Prostate gland (tissue), 2 donors: Measurements from ENCODE around the gene SMIM24. TPM values are rescaled to one million over a fixed set of nuclear protein-coding genes. Genes with fewer than 3 reads are reported as not detected.
"Not testable (repeated sequence)": the region's sequence is repeated elsewhere in the genome, so short reads cannot be mapped to it uniquely, and the experiment has no call there.

ENCODE experiments used
- DNase-seq: peaks from one replicate; pipeline ENCODE4 v3.0.0-alpha.2; 2019; ENCODE audit warnings: low spot score
- H3K27ac ChIP-seq, 2 donors: fragments of 200-600 bp; sonication (generic); 2 replicates each; pipeline ENCODE4 v1.5.1; 2017 to 2019
- H3K27me3 ChIP-seq: fragments of 200-600 bp; sonication (generic); replicated peaks from 2 replicates; pipeline ENCODE4 v1.5.1; 2019; ENCODE audit not compliant: insufficient read depth
- H3K36me3 ChIP-seq, 2 donors: fragments of 200-600 bp; sonication (generic); 1 replicate in 1 of 2; 2 replicates in 1 of 2; pipeline versions ENCODE4 v1.5.1 to v1.8.1; 2017 to 2019
- H3K4me1 ChIP-seq: fragments of 200-600 bp; sonication (generic); replicated peaks from 2 replicates; pipeline ENCODE4 v1.5.1; 2019
- H3K4me3 ChIP-seq, 2 donors: fragments of 200-600 bp; sonication (generic); 2 replicates each; pipeline ENCODE4 v1.5.1; 2017 to 2019
- H3K9me3 ChIP-seq: fragments of 200-600 bp; sonication (generic); 2 replicates; pipeline ENCODE4 v1.5.1; 2017
- POLR2A ChIP-seq: fragments of 450-650 bp; IDR thresholded peaks from one replicate; pipeline ENCODE4 v1.6.1; 2016; ENCODE audit warnings: antibody characterized with exemption, mild to moderate bottlenecking
- POLR2AphosphoS5 ChIP-seq: sonication (generic); formaldehyde crosslinking; IDR thresholded peaks from one replicate; pipeline ENCODE4 v1.6.1; 2017; ENCODE audit warnings: antibody characterized with exemption
- WGBS: methylation state at CpG from one replicate; pipeline ENCODE4 v1.1.5; 2018; 5-methylcytosine and 5-hydroxymethylcytosine counted together
- intact Hi-C: fragments of 100-400 bp; cut with DNase I; formaldehyde crosslinking; loops from one replicate; pipeline ENCODE4 v1.14.2; 2022
- total RNA-seq, 2 donors: library from RNA; depleted of rRNA; stranded (reverse); fragments of >200 nt; gene quantifications; one replicate each; pipeline ENCODE4 v1.1.0, GENCODE V29; 2016
- TF ChIP-seq, protein P1 (sequence below), 4 experiments: fragments of 200-600 bp in 2 of 4; fragments of 450-650 bp in 2 of 4; sonication (generic) in 2 of 4; IDR thresholded peaks; 1 replicate in 3 of 4; 2 replicates in 1 of 4; pipeline ENCODE4 v1.5.1; 2016 to 2019; ENCODE audit warnings: antibody characterized with exemption in 4 of 4, mild to moderate bottlenecking in 2 of 4, moderate library complexity in 2 of 4

The SMIM24 gene
- total RNA-seq, 2 donors from 2014 or later: 0.32 to 1.6 TPM

DNA sequence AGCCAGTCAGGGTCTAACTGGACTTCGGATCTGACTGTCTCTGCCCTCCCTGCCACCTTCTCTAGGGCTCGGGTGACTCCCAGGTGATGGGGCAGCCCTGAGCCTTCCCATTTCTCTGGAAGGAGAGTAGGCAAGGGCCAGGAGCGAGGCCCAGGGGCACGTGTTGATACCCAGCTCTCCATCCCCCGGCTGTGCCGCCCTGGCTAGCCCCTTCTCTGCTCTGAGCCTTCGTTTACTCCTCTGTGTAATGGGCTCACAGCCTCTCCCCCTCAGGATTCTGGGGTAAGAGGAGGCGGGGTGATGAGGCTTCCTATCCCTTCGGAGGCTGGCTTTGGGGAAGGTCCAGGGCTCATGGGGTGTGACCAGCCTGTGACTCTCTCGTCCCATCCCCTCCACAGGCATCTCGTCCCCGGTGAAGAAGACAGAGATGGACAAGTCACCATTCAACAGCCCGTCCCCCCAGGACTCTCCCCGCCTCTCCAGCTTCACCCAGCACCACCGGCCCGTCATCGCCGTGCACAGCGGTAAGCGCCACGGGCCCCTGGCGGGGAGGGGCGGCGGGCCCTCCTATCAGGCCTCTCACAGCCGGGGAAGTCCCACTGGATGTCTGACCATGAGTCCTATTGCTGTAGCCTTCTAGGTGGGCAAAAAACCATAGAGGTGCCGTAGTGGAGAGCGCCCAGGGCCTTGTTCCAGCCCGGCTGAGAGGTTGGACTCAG, 31.6 kb downstream of the SMIM24 start:
- Histone ChIP-seq H3K9me3 (no peaks in the 10 kb centered on the region), H3K36me3 (peaks cover 12 to 24% of the 10 kb centered on the region in 2 donors), H3K4me3 (no peak overlapping the region), H3K27ac (no peak overlapping the region), H3K4me1 (no peaks in the 10 kb centered on the region), H3K27me3 (no peaks in the 10 kb centered on the region)
- intact Hi-C loops: no loop called here
- 95% methylated on average over 28 of the region's 28 CpGs for WGBS
- TF ChIP-seq, protein P1, sequence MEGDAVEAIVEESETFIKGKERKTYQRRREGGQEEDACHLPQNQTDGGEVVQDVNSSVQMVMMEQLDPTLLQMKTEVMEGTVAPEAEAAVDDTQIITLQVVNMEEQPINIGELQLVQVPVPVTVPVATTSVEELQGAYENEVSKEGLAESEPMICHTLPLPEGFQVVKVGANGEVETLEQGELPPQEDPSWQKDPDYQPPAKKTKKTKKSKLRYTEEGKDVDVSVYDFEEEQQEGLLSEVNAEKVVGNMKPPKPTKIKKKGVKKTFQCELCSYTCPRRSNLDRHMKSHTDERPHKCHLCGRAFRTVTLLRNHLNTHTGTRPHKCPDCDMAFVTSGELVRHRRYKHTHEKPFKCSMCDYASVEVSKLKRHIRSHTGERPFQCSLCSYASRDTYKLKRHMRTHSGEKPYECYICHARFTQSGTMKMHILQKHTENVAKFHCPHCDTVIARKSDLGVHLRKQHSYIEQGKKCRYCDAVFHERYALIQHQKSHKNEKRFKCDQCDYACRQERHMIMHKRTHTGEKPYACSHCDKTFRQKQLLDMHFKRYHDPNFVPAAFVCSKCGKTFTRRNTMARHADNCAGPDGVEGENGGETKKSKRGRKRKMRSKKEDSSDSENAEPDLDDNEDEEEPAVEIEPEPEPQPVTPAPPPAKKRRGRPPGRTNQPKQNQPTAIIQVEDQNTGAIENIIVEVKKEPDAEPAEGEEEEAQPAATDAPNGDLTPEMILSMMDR (IDR thresholded peaks at IDR 0.05): no peak
- TF ChIP-seq POLR2AphosphoS5: no peak
- no peak for DNase-seq

DNA sequence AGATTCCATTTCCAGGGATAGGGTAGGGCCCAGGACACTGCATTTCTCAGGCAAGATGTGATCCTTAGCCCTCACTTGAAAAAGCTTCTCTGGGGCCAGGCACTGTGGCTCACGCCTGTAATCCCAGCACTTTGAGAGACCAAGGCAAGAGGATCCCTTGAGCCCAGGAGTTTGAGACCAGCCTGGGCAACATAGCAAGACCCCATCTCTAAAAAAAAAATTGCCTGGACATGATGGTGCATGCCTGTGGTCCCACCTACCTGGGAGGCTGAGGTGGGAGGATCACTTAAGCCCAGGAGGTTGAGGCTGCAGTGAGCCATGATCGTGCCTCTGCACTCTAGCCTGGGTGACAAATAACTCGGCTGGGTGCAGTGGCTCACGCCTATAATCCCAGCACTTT, 33.7 kb downstream of the SMIM24 start:
- intact Hi-C loops, H3K27ac ChIP-seq, H3K27me3 ChIP-seq, H3K4me3 ChIP-seq, H3K9me3 ChIP-seq, DNase-seq, H3K4me1 ChIP-seq: not testable (repeated sequence)
- peaks cover 2 to 13% of the 10 kb centered on the region in 2 donors for H3K36me3 ChIP-seq
- WGBS: 94% methylated on average over 4 of the region's 4 CpGs

DNA sequence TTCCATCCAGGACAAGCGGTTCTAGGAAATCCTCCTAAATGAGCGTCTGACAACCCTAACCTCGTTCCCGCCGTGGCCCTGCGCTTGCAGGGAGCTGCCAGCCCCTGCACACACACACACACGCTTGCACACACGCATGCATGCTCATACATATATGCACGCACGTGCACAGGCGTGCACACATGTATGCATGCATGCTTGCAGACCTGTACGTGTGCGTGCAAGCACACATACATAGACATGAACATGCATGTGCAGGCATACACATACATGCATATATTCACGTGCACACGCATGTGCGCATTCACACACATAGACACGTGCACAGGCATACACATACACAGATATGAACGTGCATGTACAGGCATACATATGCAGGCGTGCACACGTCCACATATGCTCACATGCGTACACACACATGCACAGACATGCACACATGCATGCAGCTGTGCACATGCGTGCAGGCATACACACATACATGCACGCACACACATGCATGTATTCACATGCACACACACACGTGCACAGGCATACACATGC, 35.6 kb downstream of the SMIM24 start:
- intact Hi-C loops: no loop called here
- WGBS: 75% methylated on average over 24 of the region's 24 CpGs
- Histone ChIP-seq H3K4me1 (no peaks in the 10 kb centered on the region), H3K9me3 (no peaks in the 10 kb centered on the region), H3K36me3 (peaks cover under 1 to 21% of the 10 kb centered on the region in 2 donors), H3K27me3 (no peaks in the 10 kb centered on the region), H3K27ac (no peak overlapping the region), H3K4me3 (no peak overlapping the region)
- TF ChIP-seq POLR2A (no peak), POLR2AphosphoS5 (no peak)
- TF ChIP-seq, protein P1 (IDR thresholded peaks at IDR 0.05): no peak
- no peak for DNase-seq

DNA sequence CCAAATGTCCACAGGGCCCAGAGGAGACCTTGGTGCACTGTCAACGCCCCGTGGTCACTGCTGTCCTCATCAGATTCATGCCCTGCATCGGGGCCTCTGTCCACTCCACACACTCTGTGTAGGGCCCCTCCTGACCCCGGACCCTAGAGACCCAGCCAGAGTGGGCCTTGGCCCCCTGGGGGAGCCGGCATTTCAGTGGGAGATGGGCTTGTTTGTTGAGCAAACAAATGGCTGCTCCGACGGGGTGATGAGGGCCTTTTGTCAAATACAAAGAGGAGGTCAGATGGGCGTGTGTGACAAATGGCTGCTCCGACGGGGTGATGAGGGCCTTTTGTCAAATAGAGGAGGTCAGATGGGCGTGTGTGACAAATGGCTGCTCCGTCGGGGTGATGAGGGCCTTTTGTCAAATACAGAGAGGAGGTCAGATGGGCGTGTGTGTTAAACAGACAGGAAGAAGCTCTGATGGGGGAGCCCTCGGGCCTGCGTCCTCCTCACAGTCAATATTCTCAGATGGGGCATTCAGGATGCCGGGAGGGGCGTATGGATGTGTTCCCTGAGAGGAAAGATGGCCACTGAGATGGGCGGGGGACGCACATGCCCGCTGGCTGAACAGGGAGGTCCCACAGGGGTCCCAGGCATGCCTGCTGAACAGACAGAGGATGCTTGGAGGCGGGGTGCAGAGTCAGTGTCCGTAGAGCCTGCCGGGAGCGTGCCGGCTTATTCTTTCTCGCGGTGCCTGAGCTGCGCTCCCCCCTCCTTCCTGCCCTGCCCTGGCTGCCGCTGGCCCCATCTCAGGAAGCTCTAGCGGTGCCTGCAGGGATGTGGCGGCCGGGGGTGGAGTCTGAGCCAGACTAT, 36.3 kb downstream of the SMIM24 start:
- peaks cover 0 to 14% of the 10 kb centered on the region in 2 donors for H3K36me3 ChIP-seq
- TF ChIP-seq POLR2A: no peak
- peak; percentile 25 for TF ChIP-seq POLR2AphosphoS5
- TF ChIP-seq, protein P1 (IDR thresholded peaks at IDR 0.05): no peak
- H3K4me3 ChIP-seq: no peak overlapping the region
- H3K27ac ChIP-seq: peak overlapping the region; percentile 3 to 20
- H3K4me1 ChIP-seq: no peaks in the 10 kb centered on the region
- intact Hi-C loops: no loop called here
- H3K27me3 ChIP-seq: no peaks in the 10 kb centered on the region
- DNase-seq: no peak
- WGBS: 36% methylated on average over 33 of the region's 33 CpGs
- no peaks in the 10 kb centered on the region for H3K9me3 ChIP-seq

DNA sequence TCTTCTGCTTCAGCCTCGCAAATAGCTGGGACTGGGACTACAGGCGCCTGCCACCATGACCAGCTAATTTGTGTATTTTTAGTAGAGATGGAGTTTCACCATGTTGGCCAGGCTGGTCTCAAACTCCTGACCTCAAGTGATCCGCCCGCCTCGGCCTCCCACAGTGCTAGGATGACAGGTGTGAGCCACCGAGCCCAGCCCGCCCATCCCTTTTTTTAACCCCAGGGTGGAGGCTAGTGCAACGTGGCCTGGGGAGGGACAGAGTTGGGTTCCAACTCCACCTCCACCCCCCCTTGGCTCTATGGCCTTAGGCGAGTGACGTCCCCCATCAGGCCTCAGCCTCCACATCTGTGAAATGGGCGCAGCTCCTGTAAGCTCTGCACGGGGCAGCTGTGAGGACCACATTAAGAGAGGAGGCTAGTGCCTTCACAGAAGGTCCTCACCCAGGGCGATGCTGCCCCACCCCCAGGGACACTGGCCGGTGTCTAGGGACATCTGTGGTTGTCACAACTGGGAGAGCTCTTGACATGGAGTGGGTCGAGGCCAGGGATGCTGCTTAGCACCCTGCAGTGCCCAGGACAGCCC, 37.7 kb downstream of the SMIM24 start:
- Histone ChIP-seq H3K4me1 (no peaks in the 10 kb centered on the region), H3K9me3 (no peaks in the 10 kb centered on the region), H3K27ac (no peak overlapping the region), H3K36me3 (peaks cover 0 to 12% of the 10 kb centered on the region in 2 donors), H3K4me3 (no peak overlapping the region), H3K27me3 (no peaks in the 10 kb centered on the region)
- no peak for TF ChIP-seq POLR2A
- TF ChIP-seq, protein P1 (IDR thresholded peaks at IDR 0.05): no peak
- no peak for TF ChIP-seq POLR2AphosphoS5
- WGBS: 91% methylated on average over 15 of the region's 15 CpGs
- DNase-seq: no peak
- intact Hi-C loops: no loop called here
